MV-4-11 (cell line): Measurements from ENCODE around the gene TMEM35A.
"Not testable (repeated sequence)": the region's sequence is repeated elsewhere in the genome, so short reads cannot be mapped to it uniquely, and the experiment has no call there.

Experiments
- DNase-seq: peaks from one replicate; lab custom pipeline; 2025; lab: John Stamatoyannopoulos, UW

TMEM35A gene, protein sequence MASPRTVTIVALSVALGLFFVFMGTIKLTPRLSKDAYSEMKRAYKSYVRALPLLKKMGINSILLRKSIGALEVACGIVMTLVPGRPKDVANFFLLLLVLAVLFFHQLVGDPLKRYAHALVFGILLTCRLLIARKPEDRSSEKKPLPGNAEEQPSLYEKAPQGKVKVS

DNA sequence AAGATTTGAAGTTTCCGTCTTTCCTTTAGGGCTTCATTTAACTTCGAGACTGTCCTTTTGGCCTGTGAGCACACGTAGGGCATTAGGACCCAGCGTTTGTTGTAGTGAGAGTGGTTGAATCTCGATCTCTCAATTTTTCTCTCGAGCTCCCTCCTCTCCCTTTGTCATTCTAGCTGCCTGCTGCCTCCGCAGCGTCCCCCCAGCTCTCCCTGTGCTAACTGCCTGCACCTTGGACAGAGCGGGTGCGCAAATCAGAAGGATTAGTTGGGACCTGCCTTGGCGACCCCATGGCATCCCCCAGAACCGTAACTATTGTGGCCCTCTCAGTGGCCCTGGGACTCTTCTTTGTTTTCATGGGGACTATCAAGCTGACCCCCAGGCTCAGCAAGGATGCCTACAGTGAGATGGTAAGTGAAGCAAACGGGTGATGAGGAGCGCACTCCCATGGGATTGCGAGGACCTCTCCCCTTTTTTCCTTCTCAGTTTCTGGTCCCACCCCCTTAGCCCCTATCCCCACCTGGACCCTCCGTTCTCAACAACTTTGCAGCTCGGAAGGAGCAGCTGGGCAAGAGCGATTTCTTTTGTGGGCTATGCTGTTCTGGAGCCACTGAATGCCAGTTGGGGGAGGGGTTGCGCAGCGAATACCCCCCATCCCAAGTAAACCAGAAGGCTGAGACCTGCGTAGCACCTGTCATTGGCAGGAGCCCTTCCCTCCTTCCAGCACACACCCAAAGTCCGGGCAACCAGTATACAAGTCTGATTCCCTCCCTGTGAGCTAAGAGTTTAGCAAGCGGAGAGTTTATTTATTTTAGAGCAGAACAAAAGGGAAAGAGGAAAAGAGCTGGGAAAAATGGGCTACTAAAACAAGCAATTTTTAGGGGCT lies at the start of gene TMEM35A:
TMEM35A (plus strand) TSS at position 164 of the 883 bp plus-strand sequence; CDS start at position 288, 124 bp downstream.
- DNase-seq: no peak

DNA sequence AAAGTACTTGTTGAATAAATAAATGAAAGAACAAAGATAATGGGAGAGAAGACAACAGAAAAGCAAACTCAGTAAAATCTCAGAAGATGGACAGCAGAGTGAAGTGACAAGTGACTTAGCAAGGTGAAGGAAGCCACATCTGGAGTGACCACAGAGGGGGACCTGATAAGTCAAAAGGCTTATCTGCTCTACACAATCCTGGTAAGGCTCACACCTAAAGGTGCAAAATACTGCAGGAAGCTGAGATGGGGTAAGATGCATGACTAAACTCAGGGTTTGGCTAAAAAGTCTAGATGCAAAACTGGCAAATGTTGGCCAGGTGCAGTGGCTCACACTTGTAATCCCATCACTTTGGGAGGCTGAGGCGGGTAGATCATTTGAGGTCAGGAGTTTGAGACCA lies 49.0 kb upstream of the TMEM35A start:
- DNase-seq: no peak

DNA sequence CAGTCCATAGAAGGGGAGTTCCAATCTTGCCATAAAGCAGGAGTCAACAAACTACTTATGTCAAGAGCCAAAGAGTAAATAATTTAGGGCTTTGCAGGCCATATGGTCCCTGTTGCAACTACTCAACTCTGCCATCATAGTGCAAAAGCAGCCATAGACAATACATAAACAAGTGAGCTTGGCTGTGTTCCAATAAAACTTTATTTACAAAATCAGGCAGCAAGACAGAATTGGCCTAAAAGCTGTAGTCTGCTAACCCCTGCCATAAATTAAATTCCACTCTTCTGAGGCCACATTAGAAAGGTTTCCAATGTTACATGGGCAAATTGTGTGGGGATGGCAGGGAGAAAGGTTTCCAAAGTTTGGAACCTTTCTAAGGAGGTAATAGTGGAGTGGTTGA lies 41.4 kb upstream of the TMEM35A start:
- no peak for DNase-seq

DNA sequence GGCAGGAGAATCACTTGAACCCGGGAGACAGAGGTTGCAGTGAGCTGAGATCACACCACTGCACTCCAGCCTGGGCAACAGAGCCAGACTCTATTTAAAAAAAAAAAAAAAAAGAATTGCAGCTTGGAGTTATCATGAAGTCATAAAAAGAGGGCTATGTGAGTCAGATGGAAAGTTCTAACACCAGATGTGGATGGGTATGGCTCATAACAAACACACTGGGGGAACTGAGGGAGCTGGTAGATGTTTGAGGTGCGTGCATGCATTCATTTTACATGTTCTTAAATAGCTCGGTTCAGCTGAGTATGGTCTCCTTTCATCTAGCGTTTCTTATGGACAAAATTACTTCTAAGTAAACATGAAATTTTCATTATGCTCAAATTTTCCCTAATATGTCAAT lies 38.5 kb upstream of the TMEM35A start:
- DNase-seq: no peak

DNA sequence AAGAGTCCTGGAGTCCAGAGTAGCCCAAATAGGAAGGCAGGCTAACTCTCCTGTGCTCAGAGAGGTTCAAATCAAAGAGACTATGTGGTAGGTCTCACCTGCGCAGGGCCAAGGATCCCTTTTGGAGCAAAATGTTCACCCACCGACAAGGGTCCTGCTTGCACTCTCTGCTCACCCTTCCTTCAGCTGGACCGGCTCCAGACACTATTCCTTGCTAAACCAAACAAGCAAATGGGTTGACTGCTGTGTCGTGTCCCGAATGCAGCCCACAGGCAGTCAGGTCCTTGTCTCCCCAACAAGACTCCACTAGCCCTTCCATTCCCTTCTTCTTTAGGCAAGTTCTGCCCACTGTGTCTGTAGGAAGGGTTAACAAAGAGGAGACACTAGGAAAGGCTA lies 27.5 kb upstream of the TMEM35A start:
- DNase-seq: no peak

DNA sequence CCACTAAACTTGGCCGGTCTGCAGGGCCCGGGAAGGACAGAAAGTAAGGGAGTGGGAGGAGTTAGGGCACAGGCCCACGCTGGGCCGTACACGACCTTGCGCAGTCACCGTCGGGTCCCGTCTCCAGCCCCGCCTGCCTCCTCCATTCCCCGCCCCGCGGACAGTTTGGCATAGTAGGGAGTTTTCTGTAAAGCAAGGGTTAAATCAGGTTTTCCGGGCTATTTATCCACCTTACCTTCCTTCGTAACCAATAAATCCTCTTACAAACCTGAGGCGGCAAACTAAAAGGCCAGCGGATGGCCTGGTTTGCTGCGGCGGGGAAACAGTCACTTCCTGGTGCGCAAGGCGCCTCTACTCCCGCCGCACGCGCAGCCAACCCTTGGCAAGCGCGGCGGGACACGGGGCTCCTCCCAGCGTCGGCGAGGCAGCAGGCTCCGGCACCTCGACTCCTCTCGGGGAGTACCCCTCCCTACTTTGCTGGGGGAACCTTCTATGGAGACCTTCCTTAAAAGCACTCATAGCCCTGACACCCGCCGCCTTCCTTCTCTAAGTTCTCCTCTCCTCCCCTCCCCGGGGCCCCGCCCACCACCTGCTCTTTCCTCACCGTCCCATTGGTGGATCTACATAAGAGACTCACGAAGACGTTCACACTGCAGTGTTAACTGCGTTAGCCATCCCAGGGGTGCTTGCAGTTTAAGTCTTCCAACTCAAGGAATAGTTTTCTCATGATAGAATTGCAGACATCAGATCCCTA lies 27.0 kb upstream of the TMEM35A start, which contains the start of gene TRMT2B:
TRMT2B (minus strand) TSS at position 563 of the 754 bp plus-strand sequence. CDS start 9,822 bp downstream, outside the sequence.
- peak; percentile 82 for DNase-seq

DNA sequence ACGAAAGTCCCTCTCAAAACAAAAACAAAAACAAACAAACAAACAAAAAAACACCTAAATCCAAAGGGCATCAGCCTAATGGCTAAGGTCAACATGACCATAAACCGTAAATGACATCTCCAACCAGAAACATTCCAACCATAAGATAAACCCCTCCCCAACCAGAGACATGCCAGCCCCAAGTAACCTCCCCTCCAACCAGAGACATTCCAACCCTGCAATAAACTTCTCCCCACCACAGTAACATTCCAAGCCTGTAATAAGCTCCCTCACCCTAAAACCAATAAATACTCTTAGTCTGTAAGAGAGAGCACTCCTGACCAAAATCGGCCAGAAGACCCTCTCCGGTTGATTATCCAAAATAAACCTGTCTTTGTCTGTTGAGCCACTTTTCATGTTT lies 22.1 kb upstream of the TMEM35A start:
- DNase-seq: not testable (repeated sequence)

DNA sequence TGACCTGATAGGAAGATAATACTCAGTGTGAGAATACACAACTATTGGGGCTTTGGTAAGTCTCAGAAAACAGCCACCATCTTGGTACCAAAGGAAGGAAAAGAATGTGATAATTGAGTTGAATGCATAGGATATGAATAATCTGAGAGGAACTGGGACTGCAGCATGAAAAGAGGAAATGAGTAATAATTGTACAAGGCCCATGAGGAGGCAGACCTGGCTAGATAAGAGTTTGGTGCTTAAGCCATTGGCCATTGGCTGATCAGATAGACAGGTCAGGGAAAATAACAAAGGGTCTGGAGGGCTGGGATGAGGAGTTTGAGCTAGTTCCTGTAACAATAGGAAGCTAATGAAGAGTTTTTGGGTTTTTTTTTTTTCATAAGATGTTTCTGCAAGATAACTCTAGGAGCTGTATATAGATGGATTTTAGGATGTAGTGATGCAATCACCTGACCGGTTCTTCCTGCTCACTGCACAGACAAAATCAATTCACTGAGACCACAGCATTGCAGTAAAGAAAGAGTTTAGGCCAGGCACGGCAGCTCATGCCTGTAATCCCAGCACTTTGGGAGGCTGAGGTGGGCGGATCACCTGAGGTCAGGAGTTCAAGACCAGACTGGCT lies 21.5 kb upstream of the TMEM35A start:
- DNase-seq: peak; percentile 75

DNA sequence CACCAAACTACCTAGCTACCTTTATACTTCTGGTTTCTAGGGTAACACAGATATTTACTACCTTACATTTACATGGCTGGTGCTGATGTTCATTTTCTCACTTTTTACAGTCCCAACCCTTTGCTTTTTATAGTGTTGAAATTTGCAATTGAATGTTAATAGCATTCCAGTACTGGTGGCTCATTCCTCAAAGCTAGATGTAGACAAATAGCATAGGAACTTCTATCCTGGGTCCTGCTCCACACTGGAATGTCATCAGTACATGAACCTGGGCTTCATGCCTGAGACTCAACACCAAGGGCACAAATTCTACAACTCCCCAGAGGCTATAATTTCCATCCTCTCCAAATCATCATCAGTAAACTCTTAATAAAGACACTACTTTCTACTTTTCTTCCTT lies 16.5 kb upstream of the TMEM35A start:
- no peak for DNase-seq

DNA sequence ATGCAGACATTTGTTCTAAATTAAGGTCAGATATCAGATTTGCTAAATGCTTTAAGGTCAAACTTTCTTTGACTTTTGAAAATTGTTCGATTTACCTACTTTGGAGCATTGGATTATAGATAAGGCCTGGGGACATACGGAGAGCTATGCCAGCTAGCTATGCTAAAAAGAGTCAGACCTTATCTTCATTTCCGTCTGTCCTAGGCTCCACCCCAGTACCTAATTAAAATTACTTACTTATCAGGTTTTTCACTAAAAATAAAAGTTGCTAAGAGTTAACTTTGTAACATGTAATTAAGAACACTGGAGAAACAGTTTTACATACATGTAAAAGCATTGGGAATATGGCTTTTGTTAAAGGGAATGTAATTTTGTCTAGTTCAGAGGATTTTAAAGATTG lies 7.1 kb upstream of the TMEM35A start:
- no peak for DNase-seq

DNA sequence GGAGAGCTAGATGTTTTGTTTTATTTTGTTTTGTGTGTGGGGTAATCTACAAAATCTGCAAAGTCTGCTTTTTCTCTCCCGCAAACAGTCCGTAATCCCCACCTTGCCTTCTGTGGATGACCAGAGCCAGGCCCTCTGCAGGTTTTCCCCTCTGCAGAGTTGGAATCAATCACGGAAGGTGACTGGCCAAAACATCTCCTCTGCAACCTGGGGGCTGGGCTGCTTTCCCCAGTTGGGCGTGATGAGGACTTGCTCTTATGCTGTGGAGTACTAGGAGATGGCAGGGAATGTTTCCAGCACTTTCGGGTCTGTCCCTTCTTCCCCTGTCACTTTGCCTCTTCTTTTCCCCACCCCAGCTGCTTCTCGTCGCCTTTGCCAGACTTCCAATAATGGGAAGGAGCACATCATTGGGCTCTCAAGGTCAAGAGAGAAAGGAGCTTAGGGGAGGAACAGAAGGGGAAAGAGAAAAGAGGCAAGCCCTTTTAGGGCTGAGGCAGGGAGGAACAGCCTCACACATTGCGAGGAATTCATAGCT lies 1.1 kb downstream of the TMEM35A start:
- DNase-seq: no peak

DNA sequence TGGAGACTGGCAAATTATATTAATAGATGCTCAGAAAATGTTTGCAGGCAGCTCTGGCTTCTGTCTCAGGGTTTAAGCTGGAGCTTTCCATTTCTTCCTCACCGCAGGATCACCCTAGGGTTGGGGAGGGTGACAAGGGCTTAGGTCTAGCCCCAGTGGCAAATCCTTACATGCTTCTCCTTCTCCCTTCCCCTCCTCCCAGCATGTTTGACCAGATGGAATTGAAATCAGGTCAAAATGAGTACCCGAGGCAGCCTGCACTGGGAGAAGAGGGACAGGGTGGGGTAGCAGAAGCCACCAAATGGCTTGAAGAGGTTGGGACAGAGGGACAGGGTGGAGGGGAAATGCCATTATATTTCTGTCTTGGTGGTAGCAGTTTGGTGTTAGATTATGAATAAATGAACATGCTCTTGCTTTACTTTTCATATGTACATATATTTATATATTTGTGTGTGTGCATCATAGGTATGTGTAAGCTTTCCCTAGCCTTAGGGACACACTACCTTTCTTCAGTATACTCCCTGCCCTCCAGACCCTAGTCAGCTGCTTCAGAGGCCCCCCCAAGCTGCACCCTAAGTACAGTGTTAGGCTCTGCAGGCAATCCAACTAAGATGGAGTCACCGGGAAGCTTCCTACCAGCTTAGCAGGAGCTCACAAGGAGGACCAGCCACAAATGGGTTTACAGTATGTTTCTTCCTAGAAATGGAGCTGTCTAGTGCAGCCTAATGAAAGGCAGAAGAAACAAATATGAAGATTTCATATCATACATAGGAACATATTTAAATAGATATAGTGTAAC lies 1.8 kb downstream of the TMEM35A start:
- DNase-seq: no peak

DNA sequence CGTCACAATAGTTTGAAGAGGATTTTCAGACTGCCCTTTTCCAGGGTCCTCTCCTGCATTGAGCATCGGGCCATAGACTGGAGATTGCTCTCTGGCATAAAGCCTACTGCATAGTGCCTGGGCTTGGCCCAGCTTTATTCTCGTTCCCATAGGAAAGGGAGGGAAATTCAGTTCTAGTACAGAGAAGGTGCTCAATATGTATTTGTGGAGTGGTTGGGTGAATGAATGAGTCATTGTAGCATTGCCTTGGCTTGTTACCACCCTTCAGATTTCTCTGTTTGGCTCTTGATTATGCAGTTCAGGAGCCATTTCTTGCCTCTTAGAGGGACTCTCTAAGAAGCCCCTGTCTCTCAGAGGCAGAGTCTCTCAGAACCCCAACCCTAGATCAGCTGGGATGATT lies 2.6 kb downstream of the TMEM35A start:
- no peak for DNase-seq

DNA sequence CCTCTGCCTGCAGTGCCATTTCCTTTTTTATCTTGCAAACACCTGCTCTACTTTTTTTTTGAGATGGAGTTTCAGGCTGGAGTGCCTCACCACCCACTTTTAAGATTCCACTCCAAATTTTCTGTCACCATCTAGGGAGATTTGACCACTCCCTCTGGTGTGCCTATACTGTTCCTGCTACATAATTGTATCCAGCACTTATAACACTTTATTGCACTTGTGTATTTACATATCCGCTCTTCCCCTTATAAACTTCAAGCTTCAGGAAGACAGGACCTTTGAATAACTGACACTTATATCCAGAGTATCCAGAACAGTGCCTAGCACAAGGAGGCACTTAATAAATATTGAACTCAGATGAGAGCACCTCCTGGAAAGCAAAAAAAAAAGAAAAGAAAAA lies 13.1 kb downstream of the TMEM35A start:
- no peak for DNase-seq

DNA sequence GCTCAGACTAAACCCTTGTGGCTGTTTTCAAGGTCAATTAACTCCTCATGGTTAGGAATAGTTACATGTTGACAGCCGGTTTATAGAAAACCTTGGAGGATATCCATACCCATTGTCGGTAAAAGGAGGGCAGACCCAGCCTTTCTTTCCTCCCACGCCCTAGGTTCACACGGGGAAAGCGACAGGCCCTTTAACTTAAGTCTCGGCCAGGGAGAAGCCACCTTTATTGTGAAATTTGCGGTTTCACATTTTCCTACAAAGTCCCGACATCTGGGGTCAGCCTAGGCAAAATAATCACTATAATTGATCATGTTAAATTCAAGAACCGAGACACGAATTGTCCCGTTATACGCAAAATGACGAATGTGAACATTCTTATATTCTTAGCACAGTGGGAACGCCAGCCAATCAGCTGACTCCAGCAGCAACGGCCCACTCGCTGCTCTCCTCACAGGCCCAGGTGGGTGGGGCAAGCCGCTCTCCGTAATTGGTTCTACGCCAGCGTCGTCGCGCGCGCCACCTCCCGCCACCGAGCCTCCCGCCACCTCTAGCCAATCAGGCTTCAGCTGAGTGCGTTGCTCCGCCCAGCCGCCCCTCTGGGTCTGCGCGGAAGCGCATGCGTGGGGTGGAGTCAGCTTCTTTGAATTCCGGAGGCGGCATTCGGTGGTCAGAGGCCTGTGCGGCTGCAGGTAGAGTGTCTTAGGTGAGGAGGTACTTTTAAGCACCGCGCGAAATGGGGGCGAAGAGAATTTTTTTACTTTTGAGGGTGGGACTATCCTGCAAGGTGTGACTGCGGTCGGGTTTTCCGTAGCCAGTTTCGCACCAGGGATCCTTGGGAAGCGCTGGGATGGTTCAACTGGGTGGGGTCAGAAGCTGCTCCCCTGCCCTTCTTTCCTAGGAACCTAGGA lies 19.1 kb downstream of the TMEM35A start, which contains the start of gene CENPI:
CENPI (plus strand) TSS at position 659 of the 908 bp plus-strand sequence. CDS start 2,867 bp downstream, outside the sequence.
- DNase-seq: peak; percentile 87

DNA sequence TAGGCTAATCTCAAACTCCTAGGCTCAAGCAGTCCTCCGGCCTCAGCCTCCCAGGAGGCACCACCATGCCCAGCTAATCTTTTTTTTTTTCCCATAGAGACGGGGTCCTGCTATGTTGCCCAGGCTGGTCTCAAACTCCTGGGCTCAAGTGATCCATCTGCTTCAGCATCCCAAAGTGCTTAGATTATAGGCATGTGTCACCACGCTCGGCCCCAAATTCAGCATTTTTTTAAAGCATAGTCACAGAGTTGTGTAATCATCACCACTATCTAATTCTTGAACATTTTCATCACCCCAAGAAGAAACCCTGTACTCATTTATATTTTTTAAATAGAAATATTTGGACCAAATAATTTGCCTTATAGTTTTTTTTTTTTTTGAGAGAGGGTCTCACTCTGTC lies 29.6 kb downstream of the TMEM35A start:
- no peak for DNase-seq

DNA sequence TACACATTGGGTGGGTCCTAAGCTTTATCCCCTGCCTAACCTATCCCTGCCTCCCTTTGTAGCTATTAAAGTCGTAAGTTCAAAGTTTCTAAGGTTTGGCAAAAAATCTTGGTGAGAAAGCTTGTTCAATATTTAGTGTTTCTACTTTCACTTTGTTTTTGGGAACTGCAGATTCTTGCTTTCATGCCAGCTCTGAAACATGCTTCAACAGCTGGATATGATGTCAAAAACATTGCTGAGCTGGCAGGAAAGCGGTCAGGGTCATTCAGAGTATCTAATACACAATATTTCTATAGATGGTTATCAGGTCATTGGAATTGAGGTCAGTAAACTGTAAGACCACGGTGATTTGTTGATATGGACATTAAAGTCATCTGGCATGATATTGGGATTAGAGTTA lies 39.0 kb downstream of the TMEM35A start:
- no peak for DNase-seq

DNA sequence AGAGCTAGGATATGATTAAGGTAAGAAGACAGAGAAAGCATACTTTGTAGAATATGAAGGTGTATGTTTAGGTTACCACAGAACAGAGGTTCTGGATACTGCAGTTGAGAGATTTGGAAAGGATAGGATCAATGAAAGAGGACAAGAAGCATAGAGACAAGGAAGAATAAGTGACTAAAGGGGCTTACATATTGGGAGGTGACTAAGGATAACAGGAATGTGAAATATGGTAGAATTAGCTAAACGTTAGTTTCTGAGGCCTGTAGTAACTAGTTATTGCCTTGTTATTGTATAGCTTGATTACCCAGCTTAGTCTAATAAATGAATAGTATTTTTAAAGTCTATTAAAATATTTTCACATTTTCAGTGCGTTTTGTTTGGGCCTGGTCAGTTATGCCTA lies 57.6 kb downstream of the TMEM35A start:
- no peak for DNase-seq
